ENCODE data around the gene C18orf63.

- TF ChIP-seq POLR2A (IDR thresholded peaks at IDR 0.05; ENCODE audit: extremely low read depth, insufficient read length) (no peak), CTCF (IDR thresholded peaks at IDR 0.05; ENCODE audit: low read depth, low read length) (no peak), MAX (IDR thresholded peaks at IDR 0.05; ENCODE audit: low read depth, low read length) (no peak)
These were observed 32.9 kb downstream of the C18orf63 start for GRCh38 chr18:74348581-74348980.

Measured in NB4 (cell line).